ENCODE data around the gene PSMD13. TPM values are rescaled to one million over a fixed set of nuclear protein-coding genes. Genes with fewer than 3 reads are reported as not detected.

The PSMD13 gene
- total and polyA plus RNA-seq, 2 of the 13 experiments (the other 11 are each of a cell fraction or from before 2014, with no cell fraction given), result 83.0 to 117 TPM

GRCh38 chr11:285021-285893 is 48.5 kb downstream of the PSMD13 start:
- no TSS peak for BruUV-seq (replicated peaks)
- DNase-seq (ENCODE audit: low spot score) (no peak), ATAC-seq (peak; percentile 23), FAIRE-seq (no peak)
- TF ChIP-seq RNF2 (conservative IDR thresholded peaks at IDR 0.05; ENCODE audit: low read depth) (no peak), KLF6 (CRISPR knock-in tag; IDR thresholded peaks at IDR 0.05) (no peak), GFI1 (CRISPR knock-in tag; IDR thresholded peaks at IDR 0.05; ENCODE audit: borderline replicate concordance) (no peak), ZFP36L2 (CRISPR knock-in tag; IDR thresholded peaks at IDR 0.05) (no peak), E2F2 (CRISPR knock-in tag; IDR thresholded peaks at IDR 0.05; ENCODE audit: borderline replicate concordance) (no peak), MIXL1 (CRISPR knock-in tag; IDR thresholded peaks at IDR 0.05) (no peak), EZH2 (conservative IDR thresholded peaks at IDR 0.05; ENCODE audit: low read depth, low read length) (0 out of 2 replicates have a peak, but pooled peaks have one; percentile 56)
- TF ChIP-seq, protein P1, sequence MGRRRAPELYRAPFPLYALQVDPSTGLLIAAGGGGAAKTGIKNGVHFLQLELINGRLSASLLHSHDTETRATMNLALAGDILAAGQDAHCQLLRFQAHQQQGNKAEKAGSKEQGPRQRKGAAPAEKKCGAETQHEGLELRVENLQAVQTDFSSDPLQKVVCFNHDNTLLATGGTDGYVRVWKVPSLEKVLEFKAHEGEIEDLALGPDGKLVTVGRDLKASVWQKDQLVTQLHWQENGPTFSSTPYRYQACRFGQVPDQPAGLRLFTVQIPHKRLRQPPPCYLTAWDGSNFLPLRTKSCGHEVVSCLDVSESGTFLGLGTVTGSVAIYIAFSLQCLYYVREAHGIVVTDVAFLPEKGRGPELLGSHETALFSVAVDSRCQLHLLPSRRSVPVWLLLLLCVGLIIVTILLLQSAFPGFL (CRISPR knock-in tag; IDR thresholded peaks at IDR 0.05), result no peak
- H2AFZ ChIP-seq (ENCODE audit: low read length), result no peak overlapping the region
- no peaks in the 10 kb centered on the region for H4K20me1 ChIP-seq (ENCODE audit: insufficient read depth, low read length)
- ChIA-PET CTCF (ENCODE audit: low intra/inter-chr PET ratio, low total read pairs) (no interaction called here), POLR2A (no interaction called here)
- H3K9ac ChIP-seq (ENCODE audit: insufficient read depth, low read depth, low read length), result no peak overlapping the region
- WGBS (ENCODE audit: low lambda C conversion rate), result 38% methylated on average over 10 of the region's 29 CpGs
- H3K4me1 ChIP-seq (ENCODE audit: insufficient read depth, low read length), result peaks cover 41% of the 10 kb centered on the region
- H3K4me2 ChIP-seq (ENCODE audit: low read depth, low read length), result no peak overlapping the region
- H3K79me2 ChIP-seq (ENCODE audit: insufficient read depth, low read length), result no peaks in the 10 kb centered on the region
- no peak overlapping the region for H3K4me3 ChIP-seq (replicated peaks in 1 of 3; ENCODE audit: insufficient read depth in 1 of 3, low read depth in 2 of 3, low read length in 3 of 3)
- in situ Hi-C loops (cut with HindIII; ENCODE audit: extremely low pct_ligation_motif_present, low pct_unique_long_range_greater_than_20kb), result no loop called here
- no peaks in the 10 kb centered on the region for H3K9me3 ChIP-seq (ENCODE audit: low read length)
- peaks cover 9 to 78% of the 10 kb centered on the region in 2 experiments; a peak in 4 of 5 replicates for H3K27me3 ChIP-seq (ENCODE audit: control insufficient read depth in 1 of 2, insufficient read depth in 2 of 2, low read length in 2 of 2)
- intact Hi-C loops (cut with micrococcal nuclease; ENCODE audit: unreplicated experiment), result no loop called here
- H3K36me3 ChIP-seq (replicated peaks in 1 of 2; ENCODE audit: control insufficient read depth in 1 of 2, insufficient read depth in 2 of 2, low read length in 2 of 2), result no peaks in the 10 kb centered on the region
- no peak overlapping the region for H3K27ac ChIP-seq (ENCODE audit: extremely low read length, insufficient read depth, low read length)

All from HepG2 (cell line).